Smooth muscle cell of the brain vasculature (primary cell): ENCODE results near the gene ANKRD11.
"Not testable (repeated sequence)": the region's sequence is repeated elsewhere in the genome, so short reads cannot be mapped to it uniquely, and the experiment has no call there.

Source experiments
- DNase-seq: peaks from one replicate; pipeline ENCODE4 v3.0.0-alpha.2; 2012; ENCODE audit warnings: low read depth, low spot score

The ANKRD11 gene

GRCh38 chr16:89316701-89317100 is 173.7 kb downstream of the ANKRD11 start:
- no peak for DNase-seq

DNA sequence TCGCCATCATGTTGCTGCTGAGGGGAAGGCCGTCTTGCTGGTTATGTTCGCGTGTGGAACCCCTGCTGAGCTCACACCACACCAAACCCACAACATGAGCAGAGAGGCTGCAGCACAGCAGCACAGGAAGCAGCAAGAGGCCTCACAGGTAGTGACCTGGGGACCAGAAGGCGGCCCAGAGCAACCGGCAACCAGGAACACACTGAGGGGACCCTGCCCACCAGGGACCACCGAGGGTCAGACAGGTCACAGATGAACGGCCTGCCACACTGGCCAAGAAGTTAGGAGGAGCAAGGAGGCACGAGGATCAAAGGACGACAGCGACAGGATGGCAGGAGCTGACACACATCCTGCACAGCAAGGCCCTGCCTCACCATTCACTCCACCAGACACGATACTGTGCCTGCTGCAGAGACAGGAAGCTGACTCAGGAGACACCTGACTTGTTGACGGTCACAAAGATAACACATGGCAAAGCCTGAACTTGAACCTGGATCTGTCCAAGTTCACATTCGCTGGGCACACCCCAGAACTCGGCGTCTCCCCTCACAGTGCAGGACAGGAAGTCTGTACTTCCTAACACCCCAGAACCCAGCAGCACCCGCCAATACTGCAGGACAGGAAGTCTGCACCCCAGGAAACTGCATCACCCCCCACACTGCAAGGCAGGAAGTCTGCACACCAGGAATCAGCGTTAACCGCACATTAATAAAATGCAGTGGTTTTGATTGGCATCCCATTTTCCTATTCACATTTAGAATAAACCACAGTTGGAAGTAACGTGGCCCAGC is 174.4 kb downstream of the ANKRD11 start:
- no peak for DNase-seq

DNA sequence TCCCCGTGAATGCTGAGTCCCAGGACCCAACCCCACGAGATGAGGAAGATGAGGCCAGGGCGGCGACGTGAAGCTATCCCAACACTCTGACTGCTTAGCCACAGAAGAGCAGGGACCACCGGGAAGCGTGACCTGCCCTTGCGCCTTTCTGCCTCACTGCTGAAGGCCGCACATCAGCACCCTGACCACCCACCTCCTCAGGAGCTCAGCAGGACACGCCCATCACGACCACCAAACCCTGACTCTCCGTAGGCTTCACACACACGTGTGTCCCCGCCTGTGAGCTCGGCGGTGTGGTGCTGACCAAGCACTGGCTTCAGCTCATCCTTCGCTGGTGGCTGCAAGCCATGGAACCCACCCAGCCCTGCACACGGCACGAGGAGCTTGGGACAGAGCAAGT is 175.1 kb downstream of the ANKRD11 start:
- no peak for DNase-seq

DNA sequence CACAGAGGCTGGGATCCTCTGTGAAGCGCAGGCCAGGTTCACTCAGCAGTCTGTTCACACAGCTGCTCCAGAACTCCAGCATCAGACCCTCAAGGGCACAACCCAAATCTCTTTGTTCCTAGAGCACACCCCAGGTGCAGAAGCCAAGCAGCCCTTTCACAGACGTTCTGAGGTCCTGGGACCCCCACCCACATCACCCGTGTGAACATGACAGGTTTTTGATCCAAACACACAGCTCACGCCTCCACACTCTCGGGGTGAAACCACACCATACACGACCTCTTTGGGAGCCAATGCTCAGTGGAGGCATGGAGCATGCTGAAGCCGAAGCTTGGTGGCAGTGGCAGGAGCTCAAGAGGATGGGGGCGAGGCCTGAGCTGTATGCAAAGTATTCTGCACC is 175.5 kb downstream of the ANKRD11 start:
- no peak for DNase-seq

DNA sequence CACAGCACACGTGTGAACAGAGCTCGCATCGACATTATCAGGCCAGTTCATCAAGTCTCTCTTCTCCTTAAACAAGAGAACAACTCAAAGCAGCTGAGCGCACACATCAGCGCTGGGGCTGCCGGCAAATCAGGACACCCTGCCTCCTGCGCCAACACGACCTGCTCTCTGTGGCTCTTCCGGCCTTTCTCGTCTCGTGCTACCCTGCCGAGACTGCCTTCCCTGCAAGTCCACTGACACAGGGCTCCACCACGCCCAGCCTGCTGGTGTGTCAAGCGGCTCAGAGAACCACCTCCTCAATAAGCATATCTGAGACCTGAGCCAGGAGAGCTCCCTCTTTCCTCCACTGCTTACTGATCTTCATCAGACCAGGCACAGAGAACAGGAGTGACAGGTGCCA is 176.0 kb downstream of the ANKRD11 start:
- no peak for DNase-seq

GRCh38 chr16:89313583-89313982 is 176.8 kb downstream of the ANKRD11 start:
- no peak for DNase-seq

DNA sequence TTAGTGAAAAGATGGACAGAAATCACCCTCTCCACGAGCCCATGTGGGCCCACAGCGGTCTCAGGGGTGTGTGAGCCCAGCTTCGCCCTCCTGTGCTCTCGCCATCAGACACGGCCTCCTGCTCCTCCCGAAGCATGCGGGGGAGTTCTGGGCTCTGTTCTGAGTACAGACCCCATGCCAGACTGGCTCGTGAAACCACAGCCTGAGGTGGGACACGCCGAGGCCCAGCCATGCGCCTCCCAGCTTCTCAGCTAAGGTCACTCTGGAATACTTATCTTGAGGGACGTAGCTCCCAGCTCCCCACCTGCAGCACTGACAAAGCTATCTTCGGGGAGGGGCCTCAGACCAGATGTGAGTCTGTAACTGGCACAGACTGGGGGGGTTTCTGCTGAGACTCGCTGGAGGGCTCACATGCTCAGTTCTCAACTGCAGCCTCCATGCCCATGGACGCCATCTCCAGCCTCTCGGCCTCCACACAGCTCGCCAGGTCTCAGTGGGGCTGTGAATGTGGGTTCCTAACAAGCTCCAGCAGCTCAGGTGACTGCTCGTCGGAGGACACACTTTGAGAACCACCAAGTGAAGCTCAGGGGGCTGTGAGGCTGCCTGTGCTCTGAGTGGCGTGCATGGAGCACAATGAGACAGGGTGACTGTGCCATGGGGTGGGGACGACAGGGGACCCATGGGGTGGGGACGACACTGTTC is 177.6 kb downstream of the ANKRD11 start:
- no peak for DNase-seq

DNA sequence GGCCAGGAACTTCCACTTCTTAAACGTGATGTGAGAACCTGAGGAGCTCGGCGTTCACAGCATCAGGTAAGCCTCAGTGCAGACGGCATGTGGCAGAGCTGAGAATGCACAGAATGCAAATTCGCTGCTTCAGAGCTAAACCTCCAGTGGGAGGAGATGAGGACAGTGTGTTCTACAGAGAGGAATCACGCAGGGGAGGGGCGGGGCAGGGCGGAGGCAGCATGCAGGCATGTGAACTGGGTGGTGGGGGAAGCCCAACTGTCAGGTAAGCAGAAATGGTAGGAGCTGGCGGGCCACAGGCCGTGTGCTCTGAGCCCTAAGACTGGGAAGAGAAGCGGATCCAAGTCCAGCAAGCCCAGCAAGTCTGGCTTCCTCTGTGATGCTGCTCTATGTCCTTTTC is 178.2 kb downstream of the ANKRD11 start:
- no peak for DNase-seq

DNA sequence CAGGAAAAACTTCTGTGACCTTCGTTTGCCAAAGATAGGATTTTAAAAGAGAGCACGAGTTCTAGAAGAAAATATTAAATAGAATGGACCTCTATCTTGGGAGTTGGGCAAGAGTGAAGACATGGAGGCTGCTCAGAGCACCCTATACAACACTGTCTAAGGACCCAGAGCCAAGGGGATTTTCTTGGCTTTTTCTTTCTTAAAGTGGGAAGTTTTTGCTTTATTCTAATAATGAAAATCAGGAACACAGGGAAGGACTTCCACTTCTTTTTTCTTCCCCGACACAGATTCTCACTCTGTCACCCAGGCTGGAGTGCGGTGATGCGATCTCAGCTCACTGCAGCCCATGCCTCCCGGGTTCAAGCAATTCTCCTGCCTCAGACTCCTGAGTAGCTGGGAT is 178.7 kb downstream of the ANKRD11 start:
- DNase-seq: no peak

GRCh38 chr16:89309438-89310122 is 180.8 kb downstream of the ANKRD11 start:
- no peak for DNase-seq

- no peak for DNase-seq
Measured at GRCh38 chr16:89308391-89309333, 181.7 kb downstream of the ANKRD11 start.

GRCh38 chr16:89307421-89307805 is 182.9 kb downstream of the ANKRD11 start:
- DNase-seq: no peak

DNA sequence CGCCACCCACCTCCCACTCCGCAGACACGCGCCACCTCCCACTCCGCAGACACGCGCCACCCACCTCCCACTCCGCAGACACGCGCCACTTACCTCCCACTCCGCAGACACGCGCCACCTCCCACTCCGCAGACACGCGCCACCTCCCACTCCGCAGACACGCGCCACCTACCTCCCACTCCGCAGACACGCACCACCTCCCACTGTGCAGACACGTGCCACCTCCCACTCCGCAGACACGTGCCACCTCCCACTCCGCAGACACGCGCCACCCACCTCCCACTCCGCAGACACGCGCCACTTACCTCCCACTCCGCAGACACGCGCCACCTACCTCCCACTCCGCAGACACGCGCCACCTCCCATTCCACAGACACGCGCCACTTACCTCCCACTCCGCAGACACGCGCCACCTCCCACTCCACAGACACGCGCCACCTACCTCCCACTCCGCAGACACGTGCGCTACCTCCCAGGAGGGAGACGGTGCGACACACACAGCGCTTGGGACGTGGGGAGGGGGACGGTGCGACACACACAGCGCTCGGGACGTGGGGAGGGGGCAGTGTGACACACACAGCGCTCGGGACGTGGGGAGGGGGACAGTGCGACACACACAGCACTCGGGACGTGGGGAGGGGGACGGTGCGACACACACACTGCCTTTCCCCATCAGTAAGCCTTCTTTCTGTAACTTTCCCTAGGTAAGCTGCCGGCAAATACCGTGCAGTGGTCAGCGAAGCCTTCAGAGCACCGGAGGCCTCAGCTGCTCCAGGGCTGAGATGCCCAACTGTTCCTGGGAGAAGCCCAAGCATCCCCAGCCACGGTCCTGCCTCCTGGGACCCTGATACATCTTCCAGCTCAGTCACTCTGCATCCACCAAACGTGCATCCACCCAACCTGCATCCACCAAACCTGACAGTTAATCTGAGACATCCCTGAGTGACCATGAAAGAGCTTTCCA is 183.6 kb downstream of the ANKRD11 start:
- not testable (repeated sequence) for DNase-seq

GRCh38 chr16:89304941-89305705 is 185.2 kb downstream of the ANKRD11 start:
- DNase-seq: no peak

DNA sequence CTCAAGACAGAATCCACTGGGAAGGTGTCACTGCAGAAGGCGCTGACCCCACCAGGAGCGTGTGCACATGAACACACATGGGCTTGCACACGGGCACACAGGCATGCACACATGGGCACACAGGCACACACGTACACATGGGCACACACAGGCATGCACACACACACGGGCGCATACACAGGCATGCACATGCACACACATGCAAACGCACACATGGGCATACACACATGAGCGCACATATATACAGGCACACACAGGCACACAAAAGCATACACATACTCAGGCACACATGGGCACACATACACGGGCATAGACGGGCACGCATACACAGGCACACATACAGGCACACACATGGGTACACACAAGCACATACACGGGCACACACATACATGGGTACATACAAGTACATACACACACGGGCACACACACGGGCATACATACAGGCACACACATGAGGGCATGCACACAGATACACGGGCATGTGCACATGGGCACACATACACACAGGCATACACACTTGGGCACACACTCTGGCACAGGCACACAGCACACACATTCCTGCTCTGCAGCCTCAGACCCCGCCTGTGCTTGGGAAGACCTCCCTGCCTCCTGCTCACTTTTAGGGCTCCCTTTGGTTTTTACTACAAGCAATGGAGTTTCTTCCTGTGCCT is 186.0 kb downstream of the ANKRD11 start:
- no peak for DNase-seq

DNA sequence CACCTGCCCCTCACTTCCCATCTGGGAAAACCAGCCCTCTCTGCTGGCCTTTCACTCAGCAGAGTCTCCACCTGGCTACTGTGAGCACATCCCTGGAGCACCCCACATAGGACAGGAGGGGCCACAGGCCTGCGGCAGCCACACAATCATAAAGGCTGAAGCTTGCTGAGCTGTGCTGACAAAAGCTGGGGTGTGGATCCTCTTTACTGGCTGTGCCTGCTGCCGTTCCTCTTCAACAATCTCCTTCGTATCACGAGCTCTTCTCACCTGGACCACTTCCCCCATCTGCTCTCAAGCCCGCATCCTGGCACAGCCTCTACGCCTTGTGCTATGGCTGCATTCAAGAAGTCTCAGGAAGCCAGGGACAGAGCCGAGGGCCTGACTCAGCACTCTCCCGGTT is 186.7 kb downstream of the ANKRD11 start:
- DNase-seq: no peak

GRCh38 chr16:89300976-89301360 is 189.4 kb downstream of the ANKRD11 start:
- DNase-seq: no peak

GRCh38 chr16:89300311-89300975 is 189.9 kb downstream of the ANKRD11 start:
- DNase-seq: no peak
